GM23338 (cell line): Measurements from ENCODE around the gene SENP8.

Source experiments
- EZH2 ChIP-seq: fragments of 200-600 bp; sonication (generic); IDR thresholded peaks from one replicate; pipeline ENCODE4 v1.8.0; 2017; ENCODE audit warnings: antibody characterized with exemption, mild to moderate bottlenecking, low read depth; ENCODE audit not compliant: unreplicated experiment
- TF ChIP-seq, protein P1 (sequence below), 2 experiments: fragments of 200-600 bp in 1 of 2; sonication (generic) in 1 of 2; conservative IDR thresholded peaks; 2 replicates each; pipeline versions ENCODE4 v1.5.1 to v1.6.1; 2016 to 2017; ENCODE audit warnings: antibody characterized with exemption in 2 of 2, low read depth in 2 of 2, mild to moderate bottlenecking in 2 of 2, moderate library complexity in 1 of 2

DNA sequence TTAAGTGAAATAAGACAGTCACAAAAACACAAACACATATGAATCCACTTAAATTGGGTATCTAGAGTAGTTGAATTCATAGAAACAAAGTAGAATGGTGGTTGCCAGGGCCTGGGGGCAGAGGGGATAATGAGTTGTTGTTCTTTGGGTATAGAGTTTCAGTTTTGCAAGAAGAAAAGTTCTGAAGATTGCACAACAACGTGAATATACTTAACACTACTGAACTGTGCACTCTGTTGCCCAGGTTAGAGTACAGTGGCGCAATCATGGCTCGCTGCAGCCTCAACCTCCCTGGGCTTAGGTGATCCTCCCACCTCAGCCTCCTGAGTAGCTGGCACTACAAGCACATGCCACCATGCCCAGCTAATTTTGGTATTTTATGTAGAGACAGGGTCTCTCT is 64.5 kb downstream of the SENP8 start:
- TF ChIP-seq, protein P1, sequence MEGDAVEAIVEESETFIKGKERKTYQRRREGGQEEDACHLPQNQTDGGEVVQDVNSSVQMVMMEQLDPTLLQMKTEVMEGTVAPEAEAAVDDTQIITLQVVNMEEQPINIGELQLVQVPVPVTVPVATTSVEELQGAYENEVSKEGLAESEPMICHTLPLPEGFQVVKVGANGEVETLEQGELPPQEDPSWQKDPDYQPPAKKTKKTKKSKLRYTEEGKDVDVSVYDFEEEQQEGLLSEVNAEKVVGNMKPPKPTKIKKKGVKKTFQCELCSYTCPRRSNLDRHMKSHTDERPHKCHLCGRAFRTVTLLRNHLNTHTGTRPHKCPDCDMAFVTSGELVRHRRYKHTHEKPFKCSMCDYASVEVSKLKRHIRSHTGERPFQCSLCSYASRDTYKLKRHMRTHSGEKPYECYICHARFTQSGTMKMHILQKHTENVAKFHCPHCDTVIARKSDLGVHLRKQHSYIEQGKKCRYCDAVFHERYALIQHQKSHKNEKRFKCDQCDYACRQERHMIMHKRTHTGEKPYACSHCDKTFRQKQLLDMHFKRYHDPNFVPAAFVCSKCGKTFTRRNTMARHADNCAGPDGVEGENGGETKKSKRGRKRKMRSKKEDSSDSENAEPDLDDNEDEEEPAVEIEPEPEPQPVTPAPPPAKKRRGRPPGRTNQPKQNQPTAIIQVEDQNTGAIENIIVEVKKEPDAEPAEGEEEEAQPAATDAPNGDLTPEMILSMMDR (conservative IDR thresholded peaks at IDR 0.05; ENCODE audit: low read depth in 2 of 2), result no peak
- TF ChIP-seq EZH2, result no peak
